ENCODE measurements around the gene HORMAD1.
"Not testable (repeated sequence)": the region's sequence is repeated elsewhere in the genome, so short reads cannot be mapped to it uniquely, and the experiment has no call there.

Gene HORMAD1

GRCh38 chr1:150720703-150721102 lies at the start of gene HORMAD1:
HORMAD1 (minus strand) TSS chr1:150720895; CDS start chr1:150719505, 1,390 bp downstream.
- DNase-seq = no peak

GRCh38 chr1:150767704-150768103 lies 47.0 kb upstream of the HORMAD1 start:
- DNase-seq = not testable (repeated sequence)

GRCh38 chr1:150765977-150766301 lies 45.2 kb upstream of the HORMAD1 start:
- not testable (repeated sequence) for DNase-seq

GRCh38 chr1:150765296-150765976 lies 44.7 kb upstream of the HORMAD1 start, which contains the start of gene CTSS:
CTSS (minus strand) TSS chr1:150765778; CDS start chr1:150764763, 1,015 bp downstream.
- peak; percentile 45 for DNase-seq

- peak; percentile 24 for DNase-seq
Observed at GRCh38 chr1:150764617-150765101, 44.0 kb upstream of the HORMAD1 start.

- no peak for DNase-seq
Observed at GRCh38 chr1:150763018-150763417, 42.3 kb upstream of the HORMAD1 start.

- no peak for DNase-seq
Observed at GRCh38 chr1:150762552-150762951, 41.9 kb upstream of the HORMAD1 start.

GRCh38 chr1:150761801-150762200 lies 41.1 kb upstream of the HORMAD1 start:
- no peak for DNase-seq

- DNase-seq = peak; percentile 13
Observed at GRCh38 chr1:150760013-150760412, 39.3 kb upstream of the HORMAD1 start.

- DNase-seq = no peak
Observed at GRCh38 chr1:150753416-150753815, 32.7 kb upstream of the HORMAD1 start.

GRCh38 chr1:150751443-150751842 lies 30.7 kb upstream of the HORMAD1 start:
- DNase-seq = no peak

- no peak for DNase-seq
Observed at GRCh38 chr1:150749720-150750311, 29.1 kb upstream of the HORMAD1 start.

GRCh38 chr1:150748878-150749719 lies 28.4 kb upstream of the HORMAD1 start:
- DNase-seq = no peak

- no peak for DNase-seq
Observed at GRCh38 chr1:150730130-150730721, 9.5 kb upstream of the HORMAD1 start.

- DNase-seq = no peak
Observed at GRCh38 chr1:150724336-150724735, 3.6 kb upstream of the HORMAD1 start.

- no peak for DNase-seq
Observed at GRCh38 chr1:150720098-150720497, 597 bp downstream of the HORMAD1 start.

- DNase-seq = no peak
Observed at GRCh38 chr1:150718225-150718891, 2.3 kb downstream of the HORMAD1 start.

- DNase-seq = not testable (repeated sequence)
Observed at GRCh38 chr1:150709031-150709430, 11.7 kb downstream of the HORMAD1 start.

- no peak for DNase-seq
Observed at GRCh38 chr1:150708595-150708994, 12.1 kb downstream of the HORMAD1 start.

GRCh38 chr1:150706091-150706490 lies 14.6 kb downstream of the HORMAD1 start:
- DNase-seq = no peak

- DNase-seq = no peak
Observed at GRCh38 chr1:150703427-150703826, 17.3 kb downstream of the HORMAD1 start.
